Measurements from ENCODE around the gene ENTPD2. TPM values are rescaled to one million over a fixed set of nuclear protein-coding genes. Genes with fewer than 3 reads are reported as not detected.

ENTPD2 gene
- total and polyA plus RNA-seq, 11 donors = 0.50 to 2.9 (median 1.2) TPM

GRCh38 chr9:137017071-137017470 lies 36.8 kb downstream of the ENTPD2 start:
- DNase-seq (no peak), ATAC-seq (no peak)
- intact Hi-C loops (cut with DNase I) = loop anchor here in 1 of 10 donors (5.0 kb wide), 1 partner anchor 190 kb away; no protein-coding TSS in a partner anchor
- Histone ChIP-seq H3K27me3 (no peaks in the 10 kb centered on the region), H3K9me3 (no peaks in the 10 kb centered on the region), H3K4me3 (no peak overlapping the region), H3K4me1 (no peaks in the 10 kb centered on the region), H3K27ac (no peak overlapping the region), H3K36me3 (peaks cover 0 to 75% (median 42%) of the 10 kb centered on the region in 9 donors)
- WGBS, 4 donors = 96 to 98% (median 97%) methylated on average over 27 to 28 of the region's 28 CpGs
- TF ChIP-seq, protein P1, sequence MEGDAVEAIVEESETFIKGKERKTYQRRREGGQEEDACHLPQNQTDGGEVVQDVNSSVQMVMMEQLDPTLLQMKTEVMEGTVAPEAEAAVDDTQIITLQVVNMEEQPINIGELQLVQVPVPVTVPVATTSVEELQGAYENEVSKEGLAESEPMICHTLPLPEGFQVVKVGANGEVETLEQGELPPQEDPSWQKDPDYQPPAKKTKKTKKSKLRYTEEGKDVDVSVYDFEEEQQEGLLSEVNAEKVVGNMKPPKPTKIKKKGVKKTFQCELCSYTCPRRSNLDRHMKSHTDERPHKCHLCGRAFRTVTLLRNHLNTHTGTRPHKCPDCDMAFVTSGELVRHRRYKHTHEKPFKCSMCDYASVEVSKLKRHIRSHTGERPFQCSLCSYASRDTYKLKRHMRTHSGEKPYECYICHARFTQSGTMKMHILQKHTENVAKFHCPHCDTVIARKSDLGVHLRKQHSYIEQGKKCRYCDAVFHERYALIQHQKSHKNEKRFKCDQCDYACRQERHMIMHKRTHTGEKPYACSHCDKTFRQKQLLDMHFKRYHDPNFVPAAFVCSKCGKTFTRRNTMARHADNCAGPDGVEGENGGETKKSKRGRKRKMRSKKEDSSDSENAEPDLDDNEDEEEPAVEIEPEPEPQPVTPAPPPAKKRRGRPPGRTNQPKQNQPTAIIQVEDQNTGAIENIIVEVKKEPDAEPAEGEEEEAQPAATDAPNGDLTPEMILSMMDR (IDR thresholded peaks at IDR 0.05) = no peak
- TF ChIP-seq POLR2A (IDR thresholded peaks at IDR 0.05) = no peak

- no peak for TF ChIP-seq POLR2A (IDR thresholded peaks at IDR 0.05)
- TF ChIP-seq, protein P1 (IDR thresholded peaks at IDR 0.05) = no peak
- H3K9me3 ChIP-seq = no peaks in the 10 kb centered on the region
- intact Hi-C loops (cut with DNase I) = loop anchor here in 1 of 10 donors (5.0 kb wide), 1 partner anchor 189 kb away; no protein-coding TSS in a partner anchor
- no peak overlapping the region for H3K27ac ChIP-seq
- peaks cover 0 to 82% (median 48%) of the 10 kb centered on the region in 9 donors for H3K36me3 ChIP-seq
- DNase-seq = no peak
- no peaks in the 10 kb centered on the region for H3K27me3 ChIP-seq
- 91 to 98% (median 97%) methylated on average over 6 to 16 of the region's 16 CpGs; no CpG with 5 or more reads in 1 of the 4 donors for WGBS, 4 donors
- no peak for ATAC-seq
- no peaks in the 10 kb centered on the region for H3K4me1 ChIP-seq
- H3K4me3 ChIP-seq = no peak overlapping the region
Observed at GRCh38 chr9:137016436-137016835, 37.4 kb downstream of the ENTPD2 start.

GRCh38 chr9:137015976-137016375 lies 37.9 kb downstream of the ENTPD2 start:
- H3K4me1 ChIP-seq = no peaks in the 10 kb centered on the region
- H3K27ac ChIP-seq = no peak overlapping the region
- no peaks in the 10 kb centered on the region for H3K9me3 ChIP-seq
- intact Hi-C loops (cut with DNase I) = loop anchor here in 1 of 10 donors (5.0 kb wide), 1 partner anchor 189 kb away; no protein-coding TSS in a partner anchor
- DNase-seq = no peak
- peaks cover 0 to 86% (median 51%) of the 10 kb centered on the region in 9 donors for H3K36me3 ChIP-seq
- no peaks in the 10 kb centered on the region for H3K27me3 ChIP-seq
- WGBS, 4 donors = 95 to 98% (median 97%) methylated on average over 13 to 21 of the region's 21 CpGs
- no peak for ATAC-seq
- no peak for TF ChIP-seq POLR2A (IDR thresholded peaks at IDR 0.05)
- TF ChIP-seq, protein P1 (IDR thresholded peaks at IDR 0.05) = no peak
- H3K4me3 ChIP-seq = no peak overlapping the region

- H3K36me3 ChIP-seq = peaks cover 0 to 83% (median 51%) of the 10 kb centered on the region in 9 donors
- no peak for ATAC-seq
- no peak overlapping the region for H3K4me3 ChIP-seq
- intact Hi-C loops (cut with DNase I) = loop anchor here in 1 of 10 donors (5.0 kb wide), 1 partner anchor 188 kb away; no protein-coding TSS in a partner anchor
- no peaks in the 10 kb centered on the region for H3K27me3 ChIP-seq
- no peaks in the 10 kb centered on the region for H3K9me3 ChIP-seq
- H3K4me1 ChIP-seq = no peaks in the 10 kb centered on the region
- DNase-seq = no peak
- no peak for TF ChIP-seq POLR2A (IDR thresholded peaks at IDR 0.05)
- TF ChIP-seq, protein P1 (IDR thresholded peaks at IDR 0.05) = no peak
- H3K27ac ChIP-seq = no peak overlapping the region
- 97 to 100% (median 98%) methylated on average over 7 to 25 of the region's 25 CpGs for WGBS, 4 donors
Observed at GRCh38 chr9:137015540-137015930, 38.3 kb downstream of the ENTPD2 start.
